Measurements from ENCODE around the gene TMEM106B.

The TMEM106B gene

DNA sequence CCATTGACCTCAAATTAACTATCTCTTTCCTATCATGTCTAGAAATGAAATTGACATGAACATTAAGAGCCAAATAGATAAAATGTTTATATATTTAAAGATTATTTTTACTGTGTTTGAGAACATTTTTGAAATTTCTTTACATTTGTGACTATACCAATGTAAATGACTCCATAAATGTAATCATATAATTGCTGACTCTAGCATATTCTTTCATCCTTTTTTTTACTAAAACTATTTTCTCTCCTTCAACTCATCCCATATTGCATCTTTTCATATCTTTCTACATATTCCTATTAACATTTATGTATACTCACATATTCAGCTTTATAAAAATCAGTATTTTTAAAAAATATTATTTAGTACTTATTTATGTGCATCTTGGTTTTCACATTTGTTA lies 16.9 kb downstream of the TMEM106B start:
- Histone ChIP-seq H3K9ac (ENCODE audit: low read length) (no peak overlapping the region), H2AFZ (ENCODE audit: low read length) (no peak overlapping the region), H3K4me1 (ENCODE audit: insufficient read depth, low read length, severe bottlenecking) (peaks cover 3% of the 10 kb centered on the region), H3K27ac (ENCODE audit: low read depth, low read length, poor library complexity, severe bottlenecking) (no peak overlapping the region), H3F3A (ENCODE audit: insufficient read depth, low read length) (no peaks in the 10 kb centered on the region), H3K36me3 (ENCODE audit: insufficient read depth, low read length) (peaks cover 48% of the 10 kb centered on the region), H3K4me2 (ENCODE audit: low read length) (no peak overlapping the region), H4K20me1 (ENCODE audit: insufficient read depth, low read length) (no peaks in the 10 kb centered on the region), H3K9me2 (ENCODE audit: low read depth, low read length) (no peaks in the 10 kb centered on the region), H3K27me3 (ENCODE audit: insufficient read depth, low read length) (no peaks in the 10 kb centered on the region), H3K4me3 (ENCODE audit: low read depth, low read length, poor library complexity, severe bottlenecking) (no peak overlapping the region), H3K79me2 (ENCODE audit: insufficient read depth, low read length) (no peaks in the 10 kb centered on the region), H3K9me3 (ENCODE audit: low read length) (0 out of 2 replicates have a peak, but pooled peaks cover 2% of the 10 kb centered on the region)
- TF ChIP-seq EZH2 (IDR thresholded peaks at IDR 0.05; ENCODE audit: borderline replicate concordance, low read length): no peak
- TF ChIP-seq, protein P1, sequence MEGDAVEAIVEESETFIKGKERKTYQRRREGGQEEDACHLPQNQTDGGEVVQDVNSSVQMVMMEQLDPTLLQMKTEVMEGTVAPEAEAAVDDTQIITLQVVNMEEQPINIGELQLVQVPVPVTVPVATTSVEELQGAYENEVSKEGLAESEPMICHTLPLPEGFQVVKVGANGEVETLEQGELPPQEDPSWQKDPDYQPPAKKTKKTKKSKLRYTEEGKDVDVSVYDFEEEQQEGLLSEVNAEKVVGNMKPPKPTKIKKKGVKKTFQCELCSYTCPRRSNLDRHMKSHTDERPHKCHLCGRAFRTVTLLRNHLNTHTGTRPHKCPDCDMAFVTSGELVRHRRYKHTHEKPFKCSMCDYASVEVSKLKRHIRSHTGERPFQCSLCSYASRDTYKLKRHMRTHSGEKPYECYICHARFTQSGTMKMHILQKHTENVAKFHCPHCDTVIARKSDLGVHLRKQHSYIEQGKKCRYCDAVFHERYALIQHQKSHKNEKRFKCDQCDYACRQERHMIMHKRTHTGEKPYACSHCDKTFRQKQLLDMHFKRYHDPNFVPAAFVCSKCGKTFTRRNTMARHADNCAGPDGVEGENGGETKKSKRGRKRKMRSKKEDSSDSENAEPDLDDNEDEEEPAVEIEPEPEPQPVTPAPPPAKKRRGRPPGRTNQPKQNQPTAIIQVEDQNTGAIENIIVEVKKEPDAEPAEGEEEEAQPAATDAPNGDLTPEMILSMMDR (IDR thresholded peaks at IDR 0.05; ENCODE audit: low read length): no peak

DNA sequence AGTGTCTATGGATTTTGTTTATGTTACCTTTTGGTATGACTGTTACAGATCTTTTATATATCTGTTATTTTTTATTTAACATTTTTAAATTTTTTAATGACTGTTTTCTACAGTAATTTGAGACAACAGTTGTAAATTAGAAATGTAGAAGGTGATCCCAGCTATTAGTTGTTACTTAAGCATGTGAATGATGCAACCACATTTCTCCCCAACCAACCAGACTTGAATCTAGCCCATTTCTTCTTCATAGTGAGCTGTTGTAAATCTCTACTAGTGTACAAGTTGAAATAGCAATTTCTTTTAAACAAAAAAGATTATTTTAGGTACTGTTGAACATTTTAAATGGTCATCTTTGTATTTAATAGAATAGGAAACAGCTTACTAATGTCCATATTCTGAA lies 18.0 kb downstream of the TMEM106B start:
- Histone ChIP-seq H3K27ac (ENCODE audit: low read depth, low read length, poor library complexity, severe bottlenecking) (no peak overlapping the region), H3K4me3 (ENCODE audit: low read depth, low read length, poor library complexity, severe bottlenecking) (no peak overlapping the region), H3K36me3 (ENCODE audit: insufficient read depth, low read length) (peaks cover 43% of the 10 kb centered on the region), H3K9me3 (ENCODE audit: low read length) (0 out of 2 replicates have a peak, but pooled peaks cover 2% of the 10 kb centered on the region), H3K27me3 (ENCODE audit: insufficient read depth, low read length) (no peaks in the 10 kb centered on the region), H3K4me1 (ENCODE audit: insufficient read depth, low read length, severe bottlenecking) (no peaks in the 10 kb centered on the region), H3K9ac (ENCODE audit: low read length) (no peak overlapping the region), H3K79me2 (ENCODE audit: insufficient read depth, low read length) (no peaks in the 10 kb centered on the region), H3K9me2 (ENCODE audit: low read depth, low read length) (no peaks in the 10 kb centered on the region), H3K4me2 (ENCODE audit: low read length) (no peak overlapping the region), H4K20me1 (ENCODE audit: insufficient read depth, low read length) (no peaks in the 10 kb centered on the region), H2AFZ (ENCODE audit: low read length) (no peak overlapping the region), H3F3A (ENCODE audit: insufficient read depth, low read length) (no peaks in the 10 kb centered on the region)
- TF ChIP-seq EZH2 (IDR thresholded peaks at IDR 0.05; ENCODE audit: borderline replicate concordance, low read length): no peak
- TF ChIP-seq, protein P1 (IDR thresholded peaks at IDR 0.05; ENCODE audit: low read length): no peak

DNA sequence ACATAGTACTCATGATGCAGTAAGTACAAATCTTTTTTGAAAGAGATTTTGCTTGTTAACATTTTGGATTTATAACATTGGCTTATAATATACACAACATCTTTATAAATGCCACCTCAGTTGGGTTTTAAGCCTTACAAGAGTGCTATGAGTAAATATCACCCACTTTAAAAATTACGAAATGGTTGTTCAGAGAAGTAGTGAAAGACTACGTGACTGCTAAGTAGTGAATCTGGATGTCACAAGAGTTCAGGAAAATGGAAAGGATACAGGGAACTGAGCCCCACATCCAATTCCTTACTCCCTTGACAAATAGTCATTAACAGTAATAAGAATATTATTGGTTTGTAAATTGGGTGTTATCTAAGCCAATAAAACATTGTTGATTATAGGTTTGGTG lies 20.0 kb downstream of the TMEM106B start:
- Histone ChIP-seq H2AFZ (ENCODE audit: low read length) (no peak overlapping the region), H3F3A (ENCODE audit: insufficient read depth, low read length) (no peaks in the 10 kb centered on the region), H3K27ac (ENCODE audit: low read depth, low read length, poor library complexity, severe bottlenecking) (no peak overlapping the region), H3K4me3 (ENCODE audit: low read depth, low read length, poor library complexity, severe bottlenecking) (no peak overlapping the region), H3K36me3 (ENCODE audit: insufficient read depth, low read length) (peaks cover 33% of the 10 kb centered on the region), H3K4me1 (ENCODE audit: insufficient read depth, low read length, severe bottlenecking) (no peaks in the 10 kb centered on the region), H4K20me1 (ENCODE audit: insufficient read depth, low read length) (no peaks in the 10 kb centered on the region), H3K9me3 (ENCODE audit: low read length) (0 out of 2 replicates have a peak, but pooled peaks cover 2% of the 10 kb centered on the region), H3K27me3 (ENCODE audit: insufficient read depth, low read length) (no peaks in the 10 kb centered on the region), H3K4me2 (ENCODE audit: low read length) (no peak overlapping the region), H3K9me2 (ENCODE audit: low read depth, low read length) (no peaks in the 10 kb centered on the region), H3K79me2 (ENCODE audit: insufficient read depth, low read length) (no peaks in the 10 kb centered on the region), H3K9ac (ENCODE audit: low read length) (no peak overlapping the region)
- TF ChIP-seq, protein P1 (IDR thresholded peaks at IDR 0.05; ENCODE audit: low read length): no peak
- TF ChIP-seq EZH2 (IDR thresholded peaks at IDR 0.05; ENCODE audit: borderline replicate concordance, low read length): no peak
